ENCODE measurements around the gene SDCCAG8. TPM values are rescaled to one million over a fixed set of nuclear protein-coding genes. Genes with fewer than 3 reads are reported as not detected.
A peak's percentile ranks its signal among the peaks of the same experiment; 100 is the strongest.

SDCCAG8 gene
- total RNA-seq, 6 experiments from 2014 or later: 13.4 to 20.6 (median 15.6) TPM

GRCh38 chr1:243441601-243442000 is 185.8 kb downstream of the SDCCAG8 start:
- no peak overlapping the region for H3K27ac ChIP-seq
- TF ChIP-seq POLR2A (IDR thresholded peaks at IDR 0.05): no peak
- TF ChIP-seq CTCF (IDR thresholded peaks at IDR 0.05): no peak
- ATAC-seq (no peak), DNase-seq (no peak)
- H3K36me3 ChIP-seq: no peaks in the 10 kb centered on the region
- H3K4me3 ChIP-seq: no peak overlapping the region
- intact Hi-C loops (cut with DNase I): no loop called here
- H3K9me3 ChIP-seq: no peaks in the 10 kb centered on the region
- H3K4me1 ChIP-seq: no peaks in the 10 kb centered on the region
- no peaks in the 10 kb centered on the region for H3K27me3 ChIP-seq

DNA sequence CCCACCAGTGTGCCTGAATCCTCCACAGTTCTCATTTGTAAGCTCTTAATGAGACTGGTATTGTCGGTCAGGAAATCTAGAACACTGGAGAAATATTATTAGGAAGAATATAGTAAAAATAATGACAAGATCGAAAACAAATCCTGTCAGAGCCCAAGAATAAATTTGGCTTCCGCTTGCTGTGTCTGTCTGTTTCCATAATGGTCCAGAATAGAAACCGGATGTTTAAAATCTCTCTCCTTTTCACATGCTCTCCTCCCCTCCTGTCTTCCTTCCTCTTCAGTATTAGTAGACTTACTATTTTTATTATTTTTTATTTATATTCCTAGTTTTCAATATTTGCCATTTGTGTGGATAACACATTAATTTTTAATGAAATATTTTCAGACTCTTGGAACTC is 187.7 kb downstream of the SDCCAG8 start:
- Histone ChIP-seq H3K4me1 (peaks cover 0 to 6% (median 0%) of the 10 kb centered on the region in 4 donors), H3K9me3 (no peaks in the 10 kb centered on the region), H3K27ac (peak overlapping the region in 2 of 3 donors; percentile 1 to 26), H3K4me3 (no peak overlapping the region), H3K36me3 (no peaks in the 10 kb centered on the region), H3K27me3 (no peaks in the 10 kb centered on the region)
- ATAC-seq: peak in 1 of 4 donors; percentile 14
- no peak for DNase-seq
- 51% methylated on average over 4 of the region's 4 CpGs for WGBS (ENCODE audit: insufficient coverage, low coverage, low lambda C conversion rate, missing lambda C conversion rate)
- TF ChIP-seq POLR2A (IDR thresholded peaks at IDR 0.05): no peak
- no peak for TF ChIP-seq CTCF (IDR thresholded peaks at IDR 0.05)
- intact Hi-C loops (cut with DNase I): no loop called here

GRCh38 chr1:243447347-243447746 is 191.5 kb downstream of the SDCCAG8 start:
- TF ChIP-seq POLR2A (IDR thresholded peaks at IDR 0.05) (no peak), CTCF (IDR thresholded peaks at IDR 0.05) (no peak)
- H3K4me3 ChIP-seq: no peak overlapping the region
- H3K9me3 ChIP-seq: no peaks in the 10 kb centered on the region
- peaks cover 0 to 6% (median under 1%) of the 10 kb centered on the region in 4 donors for H3K4me1 ChIP-seq
- WGBS (ENCODE audit: insufficient coverage, low coverage, low lambda C conversion rate, missing lambda C conversion rate): 28% methylated on average over 3 of the region's 3 CpGs
- intact Hi-C loops (cut with DNase I): no loop called here
- ATAC-seq (peak; percentile 88 to 93 (median 93)), DNase-seq (peak in 2 of 3 donors; percentile 58 to 64)
- no peaks in the 10 kb centered on the region for H3K36me3 ChIP-seq
- no peaks in the 10 kb centered on the region for H3K27me3 ChIP-seq
- peak overlapping the region; percentile 9 to 59 (median 29) for H3K27ac ChIP-seq

DNA sequence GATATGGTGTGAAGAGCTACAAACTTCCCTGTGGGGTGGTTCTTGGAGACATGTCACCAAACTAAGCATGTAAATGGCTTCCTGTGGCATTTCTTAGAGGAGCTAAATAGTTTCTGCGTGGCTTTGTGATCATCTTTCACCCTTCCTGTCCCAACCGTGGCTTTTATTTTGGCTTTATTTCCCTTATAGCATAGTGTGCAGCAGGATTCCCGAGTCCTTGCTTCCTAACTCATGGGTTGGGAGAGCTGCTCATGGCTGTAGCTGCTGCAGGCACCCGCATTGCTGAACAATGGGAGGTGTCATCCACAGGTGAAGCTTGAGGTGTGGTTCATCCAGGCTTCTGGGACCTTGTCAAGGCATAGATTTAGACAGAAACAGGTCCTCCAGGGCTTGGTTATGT is 192.0 kb downstream of the SDCCAG8 start:
- Histone ChIP-seq H3K4me3 (no peak overlapping the region), H3K36me3 (no peaks in the 10 kb centered on the region), H3K4me1 (peaks cover 0 to 7% (median 3%) of the 10 kb centered on the region in 4 donors), H3K9me3 (no peaks in the 10 kb centered on the region), H3K27me3 (no peaks in the 10 kb centered on the region), H3K27ac (peak overlapping the region; percentile 9 to 59 (median 29))
- WGBS (ENCODE audit: insufficient coverage, low coverage, low lambda C conversion rate, missing lambda C conversion rate): 45% methylated on average over 4 of the region's 4 CpGs
- DNase-seq: no peak
- intact Hi-C loops (cut with DNase I): no loop called here
- no peak for TF ChIP-seq POLR2A (IDR thresholded peaks at IDR 0.05)
- no peak for TF ChIP-seq CTCF (IDR thresholded peaks at IDR 0.05)
- peak in 2 of 4 donors; percentile 8 to 21 for ATAC-seq

- H3K9me3 ChIP-seq: no peaks in the 10 kb centered on the region
- no peak overlapping the region for H3K4me3 ChIP-seq
- no peak overlapping the region for H3K27ac ChIP-seq
- DNase-seq: no peak
- H3K36me3 ChIP-seq: no peaks in the 10 kb centered on the region
- 93% methylated on average over 6 of the region's 6 CpGs for WGBS (ENCODE audit: insufficient coverage, low coverage, low lambda C conversion rate, missing lambda C conversion rate)
- TF ChIP-seq POLR2A (IDR thresholded peaks at IDR 0.05) (no peak), CTCF (IDR thresholded peaks at IDR 0.05) (no peak)
- peaks cover 0 to 20% (median 10%) of the 10 kb centered on the region in 4 donors for H3K4me1 ChIP-seq
- H3K27me3 ChIP-seq: no peaks in the 10 kb centered on the region
- intact Hi-C loops (cut with DNase I): no loop called here
- ATAC-seq: no peak
Observed at GRCh38 chr1:243449373-243449772, 193.5 kb downstream of the SDCCAG8 start.
